ENCODE measurements around the gene SCG3.

SCG3 gene

GRCh38 chr15:51697163-51697562 is 15.9 kb downstream of the SCG3 start:
- peaks cover 3% of the 10 kb centered on the region; the same call in 1 of the 2 replicates for H3K4me1 ChIP-seq (ENCODE audit: insufficient read depth, low read length)
- no peak overlapping the region for H3K27ac ChIP-seq (ENCODE audit: low read length)
- DNase-seq, result no peak
- H4K20me1 ChIP-seq (ENCODE audit: insufficient read depth, low read length), result no peaks in the 10 kb centered on the region
- no peak for TF ChIP-seq EZH2 (IDR thresholded peaks at IDR 0.05; ENCODE audit: borderline replicate concordance, low read depth, low read length, severe bottlenecking)
- TF ChIP-seq, protein P1, sequence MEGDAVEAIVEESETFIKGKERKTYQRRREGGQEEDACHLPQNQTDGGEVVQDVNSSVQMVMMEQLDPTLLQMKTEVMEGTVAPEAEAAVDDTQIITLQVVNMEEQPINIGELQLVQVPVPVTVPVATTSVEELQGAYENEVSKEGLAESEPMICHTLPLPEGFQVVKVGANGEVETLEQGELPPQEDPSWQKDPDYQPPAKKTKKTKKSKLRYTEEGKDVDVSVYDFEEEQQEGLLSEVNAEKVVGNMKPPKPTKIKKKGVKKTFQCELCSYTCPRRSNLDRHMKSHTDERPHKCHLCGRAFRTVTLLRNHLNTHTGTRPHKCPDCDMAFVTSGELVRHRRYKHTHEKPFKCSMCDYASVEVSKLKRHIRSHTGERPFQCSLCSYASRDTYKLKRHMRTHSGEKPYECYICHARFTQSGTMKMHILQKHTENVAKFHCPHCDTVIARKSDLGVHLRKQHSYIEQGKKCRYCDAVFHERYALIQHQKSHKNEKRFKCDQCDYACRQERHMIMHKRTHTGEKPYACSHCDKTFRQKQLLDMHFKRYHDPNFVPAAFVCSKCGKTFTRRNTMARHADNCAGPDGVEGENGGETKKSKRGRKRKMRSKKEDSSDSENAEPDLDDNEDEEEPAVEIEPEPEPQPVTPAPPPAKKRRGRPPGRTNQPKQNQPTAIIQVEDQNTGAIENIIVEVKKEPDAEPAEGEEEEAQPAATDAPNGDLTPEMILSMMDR (IDR thresholded peaks at IDR 0.05; ENCODE audit: borderline replicate concordance, extremely low read depth, low read length, poor library complexity, severe bottlenecking), result no peak
- ATAC-seq (ENCODE audit: insufficient read depth, low read depth), result no peak
- H3K4me3 ChIP-seq (ENCODE audit: low read depth in 1 of 2, low read length in 2 of 2), result no peak overlapping the region
- H3K9ac ChIP-seq (ENCODE audit: low read depth, low read length), result no peak overlapping the region
- no peaks in the 10 kb centered on the region for H3K36me3 ChIP-seq (ENCODE audit: insufficient read depth, low read length)
- no peaks in the 10 kb centered on the region for H3K79me2 ChIP-seq (ENCODE audit: insufficient read depth, low read length)
- H2AFZ ChIP-seq (ENCODE audit: low read depth, low read length), result no peak overlapping the region
- peaks cover 7% of the 10 kb centered on the region for H3K27me3 ChIP-seq (ENCODE audit: insufficient read depth, low read length, poor library complexity)
- H3K9me3 ChIP-seq (ENCODE audit: insufficient read depth, low read length, severe bottlenecking), result no peaks in the 10 kb centered on the region
- no peak overlapping the region for H3K4me2 ChIP-seq (ENCODE audit: insufficient read depth, low read length)

DNA sequence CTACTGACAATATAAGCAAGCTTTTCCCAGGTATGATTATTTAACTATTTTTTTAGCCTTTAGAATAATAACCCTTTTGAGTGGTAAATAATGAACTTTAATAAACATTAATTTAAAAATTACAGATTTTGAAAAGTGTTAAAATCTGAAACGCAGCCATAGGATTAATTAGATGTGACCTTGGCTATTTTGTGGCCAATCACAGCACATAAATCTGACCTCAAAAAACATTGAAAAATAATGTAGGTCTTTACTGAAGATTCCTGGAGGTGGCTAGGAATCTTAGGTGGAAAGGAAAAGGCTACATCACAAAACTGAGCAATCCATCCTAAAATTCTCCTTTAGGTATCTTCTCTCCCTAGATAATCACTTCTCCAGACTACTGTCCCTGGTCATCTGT is 18.1 kb downstream of the SCG3 start:
- no peak for ATAC-seq (ENCODE audit: insufficient read depth, low read depth)
- H3K79me2 ChIP-seq (ENCODE audit: insufficient read depth, low read length), result no peaks in the 10 kb centered on the region
- H3K9me3 ChIP-seq (ENCODE audit: insufficient read depth, low read length, severe bottlenecking), result no peaks in the 10 kb centered on the region
- no peak overlapping the region for H2AFZ ChIP-seq (ENCODE audit: low read depth, low read length)
- H3K4me2 ChIP-seq (ENCODE audit: insufficient read depth, low read length), result no peak overlapping the region
- H3K4me1 ChIP-seq (ENCODE audit: insufficient read depth, low read length), result no peaks in the 10 kb centered on the region
- H3K4me3 ChIP-seq (ENCODE audit: low read depth in 1 of 2, low read length in 2 of 2), result no peak overlapping the region
- no peak overlapping the region for H3K9ac ChIP-seq (ENCODE audit: low read depth, low read length)
- no peaks in the 10 kb centered on the region for H4K20me1 ChIP-seq (ENCODE audit: insufficient read depth, low read length)
- H3K27me3 ChIP-seq (ENCODE audit: insufficient read depth, low read length, poor library complexity), result peaks cover 5% of the 10 kb centered on the region
- no peaks in the 10 kb centered on the region for H3K36me3 ChIP-seq (ENCODE audit: insufficient read depth, low read length)
- TF ChIP-seq EZH2 (IDR thresholded peaks at IDR 0.05; ENCODE audit: borderline replicate concordance, low read depth, low read length, severe bottlenecking), result no peak
- TF ChIP-seq, protein P1 (IDR thresholded peaks at IDR 0.05; ENCODE audit: borderline replicate concordance, extremely low read depth, low read length, poor library complexity, severe bottlenecking), result no peak
- DNase-seq, result no peak
- H3K27ac ChIP-seq (ENCODE audit: low read length), result no peak overlapping the region

DNA sequence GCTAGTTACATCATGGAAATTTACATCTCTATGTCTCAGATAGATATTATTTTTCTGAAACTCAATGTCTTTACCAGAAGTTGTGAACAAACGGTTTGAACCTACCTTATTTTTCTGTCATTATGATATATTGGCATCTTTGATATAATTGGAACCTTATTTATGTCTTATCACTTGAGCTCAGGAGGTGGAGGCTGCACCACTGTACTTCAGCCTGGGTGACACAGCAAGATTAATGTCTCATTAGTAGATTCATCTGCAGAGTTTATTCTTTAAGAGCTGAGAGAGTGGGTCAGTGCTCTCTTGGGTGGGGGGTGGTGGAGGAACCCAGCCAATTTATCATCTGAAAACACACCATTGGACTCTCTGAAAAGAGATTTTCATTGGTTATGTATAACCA is 21.4 kb downstream of the SCG3 start:
- Histone ChIP-seq H3K36me3 (ENCODE audit: insufficient read depth, low read length) (no peaks in the 10 kb centered on the region), H3K79me2 (ENCODE audit: insufficient read depth, low read length) (no peaks in the 10 kb centered on the region), H3K9me3 (ENCODE audit: insufficient read depth, low read length, severe bottlenecking) (no peaks in the 10 kb centered on the region), H3K9ac (ENCODE audit: low read depth, low read length) (no peak overlapping the region), H3K4me3 (ENCODE audit: low read depth in 1 of 2, low read length in 2 of 2) (no peak overlapping the region), H4K20me1 (ENCODE audit: insufficient read depth, low read length) (no peaks in the 10 kb centered on the region), H3K27me3 (ENCODE audit: insufficient read depth, low read length, poor library complexity) (peaks cover 5% of the 10 kb centered on the region), H3K4me2 (ENCODE audit: insufficient read depth, low read length) (no peak overlapping the region), H2AFZ (ENCODE audit: low read depth, low read length) (no peak overlapping the region), H3K27ac (ENCODE audit: low read length) (no peak overlapping the region), H3K4me1 (ENCODE audit: insufficient read depth, low read length) (no peaks in the 10 kb centered on the region)
- TF ChIP-seq, protein P1 (IDR thresholded peaks at IDR 0.05; ENCODE audit: borderline replicate concordance, extremely low read depth, low read length, poor library complexity, severe bottlenecking), result no peak
- DNase-seq (no peak), ATAC-seq (ENCODE audit: insufficient read depth, low read depth) (no peak)

- no peaks in the 10 kb centered on the region for H3K9me3 ChIP-seq (ENCODE audit: insufficient read depth, low read length, severe bottlenecking)
- no peak overlapping the region for H3K4me3 ChIP-seq (ENCODE audit: low read depth in 1 of 2, low read length in 2 of 2)
- H3K36me3 ChIP-seq (ENCODE audit: insufficient read depth, low read length), result no peaks in the 10 kb centered on the region
- no peak overlapping the region for H2AFZ ChIP-seq (ENCODE audit: low read depth, low read length)
- no peaks in the 10 kb centered on the region for H3K27me3 ChIP-seq (ENCODE audit: insufficient read depth, low read length, poor library complexity)
- no peak overlapping the region for H3K4me2 ChIP-seq (ENCODE audit: insufficient read depth, low read length)
- TF ChIP-seq EZH2 (IDR thresholded peaks at IDR 0.05; ENCODE audit: borderline replicate concordance, low read depth, low read length, severe bottlenecking), result no peak
- no peak for ATAC-seq (ENCODE audit: insufficient read depth, low read depth)
- no peak overlapping the region for H3K27ac ChIP-seq (ENCODE audit: low read length)
- no peak for DNase-seq
- H3K79me2 ChIP-seq (ENCODE audit: insufficient read depth, low read length), result no peaks in the 10 kb centered on the region
- H4K20me1 ChIP-seq (ENCODE audit: insufficient read depth, low read length), result no peaks in the 10 kb centered on the region
- H3K4me1 ChIP-seq (ENCODE audit: insufficient read depth, low read length), result no peaks in the 10 kb centered on the region
- H3K9ac ChIP-seq (ENCODE audit: low read depth, low read length), result no peak overlapping the region
These were observed 25.0 kb downstream of the SCG3 start for GRCh38 chr15:51706291-51706690.
